SKM-1 (cell line): ENCODE measurements around the gene CD3E.

Experiments
- DNase-seq: peaks from one replicate; lab custom pipeline; 2025; ENCODE audit not compliant: unreplicated experiment; lab: John Stamatoyannopoulos, UW

CD3E gene

GRCh38 chr11:118321386-118322082 lies 17.0 kb downstream of the CD3E start:
- peak; percentile 32 for DNase-seq

GRCh38 chr11:118322721-118323120 lies 18.2 kb downstream of the CD3E start:
- no peak for DNase-seq

- no peak for DNase-seq
These were observed 20.8 kb downstream of the CD3E start for GRCh38 chr11:118325283-118325682.

GRCh38 chr11:118328745-118329144 lies 24.2 kb downstream of the CD3E start:
- DNase-seq = no peak

- DNase-seq = no peak
These were observed 30.2 kb downstream of the CD3E start for GRCh38 chr11:118334745-118335144.

- DNase-seq = no peak
These were observed 34.1 kb downstream of the CD3E start for GRCh38 chr11:118338637-118339061.

GRCh38 chr11:118339281-118339961 lies 34.9 kb downstream of the CD3E start:
- DNase-seq = no peak

- DNase-seq = no peak
These were observed 35.9 kb downstream of the CD3E start for GRCh38 chr11:118340449-118340848.

- no peak for DNase-seq
These were observed 36.7 kb downstream of the CD3E start for GRCh38 chr11:118341261-118341660.

GRCh38 chr11:118341815-118342489 lies 37.4 kb downstream of the CD3E start:
- DNase-seq = no peak

- DNase-seq = no peak
These were observed 38.1 kb downstream of the CD3E start, which contains the start of gene CD3D for GRCh38 chr11:118342503-118343161. CD3D (minus strand) TSS chr11:118342705; CDS start chr11:118342607, 98 bp downstream.

GRCh38 chr11:118343248-118343647 lies 38.7 kb downstream of the CD3E start:
- DNase-seq = no peak

- DNase-seq = no peak
These were observed 39.5 kb downstream of the CD3E start, which contains the start of gene CD3G for GRCh38 chr11:118343981-118344515. CD3G (plus strand) TSS chr11:118344344; CDS start chr11:118344424, 80 bp downstream.

- no peak for DNase-seq
These were observed 44.9 kb downstream of the CD3E start for GRCh38 chr11:118349475-118349874.

GRCh38 chr11:118353084-118353710 lies 48.7 kb downstream of the CD3E start:
- no peak for DNase-seq

GRCh38 chr11:118358071-118358470 lies 53.5 kb downstream of the CD3E start:
- no peak for DNase-seq

GRCh38 chr11:118359295-118359958 lies 54.9 kb downstream of the CD3E start, which contains the start of gene UBE4A:
UBE4A (plus strand) TSS chr11:118359600; CDS start chr11:118365081, 5,481 bp downstream.
- DNase-seq = peak; percentile 95

- DNase-seq = no peak
These were observed 60.6 kb downstream of the CD3E start for GRCh38 chr11:118364956-118365615.
